GM23338 (cell line): Measurements from ENCODE around the gene NAPA. TPM values are rescaled to one million over a fixed set of nuclear protein-coding genes. Genes with fewer than 3 reads are reported as not detected.

Experiments used
- ATAC-seq: fragments of 200-7000 bp; cut with Tn5 transposase; 3 replicates; pipeline ENCODE4 v1.9.1; 2020
- DNase-seq: peaks from one replicate; pipeline ENCODE4 v3.0.0-alpha.2; 2015; ENCODE audit warnings: low spot score
- H2AFZ ChIP-seq: fragments of 200-600 bp; sonication (generic); 2 replicates; pipeline ENCODE4 v1.8.0; 2016; ENCODE audit warnings: antibody characterized with exemption, mild to moderate bottlenecking, moderate library complexity
- H3F3A ChIP-seq: fragments of 200-600 bp; sonication (generic); replicated peaks from 2 replicates; pipeline ENCODE4 v1.8.0; 2017; ENCODE audit warnings: antibody characterized with exemption, mixed run types, low read depth
- H3K27ac ChIP-seq: fragments of 200-600 bp; sonication (generic); 2 replicates; pipeline ENCODE4 v1.6.1; 2016; ENCODE audit warnings: low read depth
- H3K27me3 ChIP-seq: fragments of 200-600 bp; sonication (generic); 2 replicates; pipeline ENCODE4 v1.8.0; 2016; ENCODE audit warnings: mild to moderate bottlenecking, mixed run types, moderate library complexity; ENCODE audit not compliant: insufficient read depth
- H3K36me3 ChIP-seq: fragments of 200-600 bp; sonication (generic); 2 replicates; pipeline ENCODE4 v1.8.0; 2016; ENCODE audit warnings: mild to moderate bottlenecking; ENCODE audit not compliant: insufficient read depth
- H3K4me1 ChIP-seq: fragments of 200-600 bp; sonication (generic); 2 replicates; pipeline ENCODE4 v1.8.0; 2016; ENCODE audit warnings: mild to moderate bottlenecking, moderate library complexity; ENCODE audit not compliant: insufficient read depth
- H3K4me2 ChIP-seq: fragments of 200-600 bp; sonication (generic); 2 replicates; pipeline ENCODE4 v1.7.1; 2017; ENCODE audit warnings: mixed run types
- H3K4me3 ChIP-seq: fragments of 200-600 bp; sonication (generic); 2 replicates; pipeline ENCODE4 v1.6.1; 2016; ENCODE audit warnings: mixed run types
- H3K79me2 ChIP-seq: fragments of 200-600 bp; sonication (generic); replicated peaks from 2 replicates; pipeline ENCODE4 v1.8.0; 2017; ENCODE audit warnings: mild to moderate bottlenecking; ENCODE audit not compliant: insufficient read depth
- H3K9me2 ChIP-seq: fragments of 200-600 bp; sonication (generic); 2 replicates; pipeline ENCODE4 v1.8.0; 2017; ENCODE audit not compliant: insufficient read depth
- H4K20me1 ChIP-seq: fragments of 200-600 bp; sonication (generic); replicated peaks from 2 replicates; pipeline ENCODE4 v1.8.0; 2017; ENCODE audit warnings: mild to moderate bottlenecking; ENCODE audit not compliant: insufficient read depth
- H3K27ac Mint-ChIP-seq: 2 replicates; pipeline ENCODE4 v1.8.0; 2020; ENCODE audit warnings: inconsistent platforms, mild to moderate bottlenecking, moderate library complexity, mixed read lengths
- H3K27me3 Mint-ChIP-seq: 3 replicates; pipeline ENCODE4 v1.8.0; 2022; ENCODE audit warnings: low read depth, mild to moderate bottlenecking, moderate library complexity, mixed read lengths, inconsistent platforms; ENCODE audit not compliant: insufficient read depth, poor library complexity
- H3K36me3 Mint-ChIP-seq: 3 replicates; pipeline ENCODE4 v1.8.0; 2021; ENCODE audit warnings: low read depth, mild to moderate bottlenecking, inconsistent platforms, moderate library complexity, mixed read lengths
- H3K4me1 Mint-ChIP-seq: 3 replicates; pipeline ENCODE4 v1.8.0; 2020; ENCODE audit warnings: mild to moderate bottlenecking, inconsistent platforms, mixed read lengths
- H3K4me3 Mint-ChIP-seq: 3 replicates; pipeline ENCODE4 v1.8.0; 2021; ENCODE audit warnings: moderate library complexity, mild to moderate bottlenecking, inconsistent platforms, mixed read lengths
- H3K9me3 Mint-ChIP-seq: 3 replicates; pipeline ENCODE4 v1.8.0; 2020; ENCODE audit warnings: moderate library complexity, mild to moderate bottlenecking, inconsistent platforms, mixed read lengths
- CREB1 ChIP-seq: fragments of 250-450 bp; sonication (Bioruptor Pico); IDR thresholded peaks from 2 replicates; pipeline ENCODE4 v1.5.0; 2020; ENCODE audit warnings: low read depth, mild to moderate bottlenecking, moderate library complexity
- EZH2 ChIP-seq: fragments of 200-600 bp; sonication (generic); IDR thresholded peaks from one replicate; pipeline ENCODE4 v1.8.0; 2017; ENCODE audit warnings: antibody characterized with exemption, mild to moderate bottlenecking, low read depth; ENCODE audit not compliant: unreplicated experiment
- EZH2phosphoT487 ChIP-seq: fragments of 200-600 bp; sonication (generic); IDR thresholded peaks from one replicate; pipeline ENCODE4 v1.8.1; 2018; ENCODE audit warnings: antibody characterized with exemption; ENCODE audit not compliant: unreplicated experiment
- JUNB ChIP-seq: IDR thresholded peaks from one replicate; pipeline ENCODE4 v1.6.1; 2016; ENCODE audit warnings: antibody characterized with exemption; ENCODE audit not compliant: unreplicated experiment
- NANOG ChIP-seq: IDR thresholded peaks from 2 replicates; pipeline ENCODE4 v1.6.1; 2016; ENCODE audit warnings: antibody characterized with exemption, borderline replicate concordance
- POLR2AphosphoS5 ChIP-seq: IDR thresholded peaks from 2 replicates; pipeline ENCODE4 v1.6.1; 2016; ENCODE audit warnings: antibody characterized with exemption, low read depth
- STAT1 ChIP-seq: IDR thresholded peaks from one replicate; pipeline ENCODE4 v1.6.1; 2016; ENCODE audit warnings: antibody characterized with exemption; ENCODE audit not compliant: unreplicated experiment
- ZNF114 ChIP-seq: fragments of 250-450 bp; sonication (Bioruptor Pico); IDR thresholded peaks from 2 replicates; pipeline ENCODE4 v1.5.0; 2020; ENCODE audit warnings: mild to moderate bottlenecking, moderate library complexity
- ZNF331 ChIP-seq: fragments of 250-450 bp; sonication (Bioruptor Pico); IDR thresholded peaks from 2 replicates; pipeline ENCODE4 v1.5.0; 2020; ENCODE audit warnings: low read depth, mild to moderate bottlenecking, moderate library complexity
- polyA plus RNA-seq: library from polyadenylated mRNA; unstranded; fragments of >200 nt; fragmentation: Nextera tagmentation; extraction: Ambion mirVana; gene quantifications from 2 replicates; pipeline ENCODE4 v1.2.1, GENCODE V29; 2016
- total RNA-seq: library from RNA; depleted of rRNA; stranded (reverse); fragments of >200 nt; shearing (Covaris generic); gene quantifications from 2 replicates; pipeline ENCODE4 v1.2.3, GENCODE V29; 2014
- TF ChIP-seq, protein P1 (sequence below), 2 experiments: fragments of 200-600 bp in 1 of 2; sonication (generic) in 1 of 2; conservative IDR thresholded peaks; 2 replicates each; pipeline versions ENCODE4 v1.5.1 to v1.6.1; 2016 to 2017; ENCODE audit warnings: antibody characterized with exemption in 2 of 2, low read depth in 2 of 2, mild to moderate bottlenecking in 2 of 2, moderate library complexity in 1 of 2
- TF ChIP-seq, protein P2 (sequence below): IDR thresholded peaks from 2 replicates; pipeline ENCODE4 v1.6.1; 2016; ENCODE audit warnings: antibody characterized with exemption
- TF ChIP-seq, protein P3 (sequence below): fragments of 250-450 bp; sonication (Bioruptor Pico); IDR thresholded peaks from 2 replicates; pipeline ENCODE4 v1.5.0; 2020; ENCODE audit warnings: mild to moderate bottlenecking, moderate library complexity
- TF ChIP-seq, protein P4 (sequence below): IDR thresholded peaks from one replicate; pipeline ENCODE4 v1.6.1; 2018; ENCODE audit warnings: antibody characterized with exemption; ENCODE audit not compliant: unreplicated experiment

Gene NAPA
- total and polyA plus RNA-seq, 2 experiments from 2014 or later: 52.0 to 72.1 TPM

DNA sequence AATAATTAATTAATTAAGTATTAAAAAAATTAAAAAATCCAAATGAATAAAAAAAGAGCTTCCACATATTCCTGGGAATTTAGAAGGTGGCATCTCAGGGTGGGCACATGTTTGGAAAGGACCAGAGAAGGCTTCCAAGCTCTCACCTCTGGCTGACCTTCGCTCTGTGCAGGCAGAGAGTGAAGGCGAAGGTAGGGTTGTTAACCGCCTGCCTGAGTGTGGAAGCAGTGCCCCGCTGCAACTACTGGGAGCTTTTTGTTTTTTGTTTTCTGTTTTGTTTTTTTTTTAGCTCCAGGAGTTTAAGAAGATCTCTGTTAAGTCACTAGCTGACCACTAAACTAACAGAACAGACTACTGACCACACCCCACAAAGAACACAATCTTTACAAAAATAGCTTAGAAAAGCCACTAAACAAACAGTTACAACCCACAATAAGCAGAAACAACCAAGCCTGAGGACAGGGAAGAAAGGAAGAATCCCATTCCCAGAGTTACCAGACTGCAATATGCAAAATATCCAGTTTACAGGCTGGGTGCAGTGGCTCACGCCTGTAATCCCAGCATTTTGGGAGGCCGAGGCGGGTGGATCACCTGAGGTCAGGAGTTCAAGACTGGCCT, 46.7 kb upstream of the NAPA start:
- no peaks in the 10 kb centered on the region for H3K9me2 ChIP-seq
- no peaks in the 10 kb centered on the region for H3K36me3 ChIP-seq
- DNase-seq: no peak
- Mint-ChIP-seq H3K9me3 (no peaks in the 10 kb centered on the region), H3K4me1 (peaks cover 8% of the 10 kb centered on the region; the same call in 2 of the 3 replicates), H3K27me3 (peaks cover 6% of the 10 kb centered on the region), H3K27ac (no peak overlapping the region), H3K4me3 (no peak overlapping the region), H3K36me3 (no peaks in the 10 kb centered on the region)
- no peaks in the 10 kb centered on the region for H3K79me2 ChIP-seq
- no peak overlapping the region for H3K4me2 ChIP-seq
- no peaks in the 10 kb centered on the region for H3K27me3 ChIP-seq
- peak overlapping the region; percentile 72 for H2AFZ ChIP-seq
- TF ChIP-seq, protein P1, sequence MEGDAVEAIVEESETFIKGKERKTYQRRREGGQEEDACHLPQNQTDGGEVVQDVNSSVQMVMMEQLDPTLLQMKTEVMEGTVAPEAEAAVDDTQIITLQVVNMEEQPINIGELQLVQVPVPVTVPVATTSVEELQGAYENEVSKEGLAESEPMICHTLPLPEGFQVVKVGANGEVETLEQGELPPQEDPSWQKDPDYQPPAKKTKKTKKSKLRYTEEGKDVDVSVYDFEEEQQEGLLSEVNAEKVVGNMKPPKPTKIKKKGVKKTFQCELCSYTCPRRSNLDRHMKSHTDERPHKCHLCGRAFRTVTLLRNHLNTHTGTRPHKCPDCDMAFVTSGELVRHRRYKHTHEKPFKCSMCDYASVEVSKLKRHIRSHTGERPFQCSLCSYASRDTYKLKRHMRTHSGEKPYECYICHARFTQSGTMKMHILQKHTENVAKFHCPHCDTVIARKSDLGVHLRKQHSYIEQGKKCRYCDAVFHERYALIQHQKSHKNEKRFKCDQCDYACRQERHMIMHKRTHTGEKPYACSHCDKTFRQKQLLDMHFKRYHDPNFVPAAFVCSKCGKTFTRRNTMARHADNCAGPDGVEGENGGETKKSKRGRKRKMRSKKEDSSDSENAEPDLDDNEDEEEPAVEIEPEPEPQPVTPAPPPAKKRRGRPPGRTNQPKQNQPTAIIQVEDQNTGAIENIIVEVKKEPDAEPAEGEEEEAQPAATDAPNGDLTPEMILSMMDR (conservative IDR thresholded peaks at IDR 0.05; ENCODE audit: low read depth in 2 of 2): no peak
- TF ChIP-seq NANOG: no peak
- TF ChIP-seq, protein P2, sequence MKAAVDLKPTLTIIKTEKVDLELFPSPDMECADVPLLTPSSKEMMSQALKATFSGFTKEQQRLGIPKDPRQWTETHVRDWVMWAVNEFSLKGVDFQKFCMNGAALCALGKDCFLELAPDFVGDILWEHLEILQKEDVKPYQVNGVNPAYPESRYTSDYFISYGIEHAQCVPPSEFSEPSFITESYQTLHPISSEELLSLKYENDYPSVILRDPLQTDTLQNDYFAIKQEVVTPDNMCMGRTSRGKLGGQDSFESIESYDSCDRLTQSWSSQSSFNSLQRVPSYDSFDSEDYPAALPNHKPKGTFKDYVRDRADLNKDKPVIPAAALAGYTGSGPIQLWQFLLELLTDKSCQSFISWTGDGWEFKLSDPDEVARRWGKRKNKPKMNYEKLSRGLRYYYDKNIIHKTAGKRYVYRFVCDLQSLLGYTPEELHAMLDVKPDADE: no peak
- no peak for TF ChIP-seq CREB1 (CRISPR knock-in tag)
- TF ChIP-seq, protein P3, sequence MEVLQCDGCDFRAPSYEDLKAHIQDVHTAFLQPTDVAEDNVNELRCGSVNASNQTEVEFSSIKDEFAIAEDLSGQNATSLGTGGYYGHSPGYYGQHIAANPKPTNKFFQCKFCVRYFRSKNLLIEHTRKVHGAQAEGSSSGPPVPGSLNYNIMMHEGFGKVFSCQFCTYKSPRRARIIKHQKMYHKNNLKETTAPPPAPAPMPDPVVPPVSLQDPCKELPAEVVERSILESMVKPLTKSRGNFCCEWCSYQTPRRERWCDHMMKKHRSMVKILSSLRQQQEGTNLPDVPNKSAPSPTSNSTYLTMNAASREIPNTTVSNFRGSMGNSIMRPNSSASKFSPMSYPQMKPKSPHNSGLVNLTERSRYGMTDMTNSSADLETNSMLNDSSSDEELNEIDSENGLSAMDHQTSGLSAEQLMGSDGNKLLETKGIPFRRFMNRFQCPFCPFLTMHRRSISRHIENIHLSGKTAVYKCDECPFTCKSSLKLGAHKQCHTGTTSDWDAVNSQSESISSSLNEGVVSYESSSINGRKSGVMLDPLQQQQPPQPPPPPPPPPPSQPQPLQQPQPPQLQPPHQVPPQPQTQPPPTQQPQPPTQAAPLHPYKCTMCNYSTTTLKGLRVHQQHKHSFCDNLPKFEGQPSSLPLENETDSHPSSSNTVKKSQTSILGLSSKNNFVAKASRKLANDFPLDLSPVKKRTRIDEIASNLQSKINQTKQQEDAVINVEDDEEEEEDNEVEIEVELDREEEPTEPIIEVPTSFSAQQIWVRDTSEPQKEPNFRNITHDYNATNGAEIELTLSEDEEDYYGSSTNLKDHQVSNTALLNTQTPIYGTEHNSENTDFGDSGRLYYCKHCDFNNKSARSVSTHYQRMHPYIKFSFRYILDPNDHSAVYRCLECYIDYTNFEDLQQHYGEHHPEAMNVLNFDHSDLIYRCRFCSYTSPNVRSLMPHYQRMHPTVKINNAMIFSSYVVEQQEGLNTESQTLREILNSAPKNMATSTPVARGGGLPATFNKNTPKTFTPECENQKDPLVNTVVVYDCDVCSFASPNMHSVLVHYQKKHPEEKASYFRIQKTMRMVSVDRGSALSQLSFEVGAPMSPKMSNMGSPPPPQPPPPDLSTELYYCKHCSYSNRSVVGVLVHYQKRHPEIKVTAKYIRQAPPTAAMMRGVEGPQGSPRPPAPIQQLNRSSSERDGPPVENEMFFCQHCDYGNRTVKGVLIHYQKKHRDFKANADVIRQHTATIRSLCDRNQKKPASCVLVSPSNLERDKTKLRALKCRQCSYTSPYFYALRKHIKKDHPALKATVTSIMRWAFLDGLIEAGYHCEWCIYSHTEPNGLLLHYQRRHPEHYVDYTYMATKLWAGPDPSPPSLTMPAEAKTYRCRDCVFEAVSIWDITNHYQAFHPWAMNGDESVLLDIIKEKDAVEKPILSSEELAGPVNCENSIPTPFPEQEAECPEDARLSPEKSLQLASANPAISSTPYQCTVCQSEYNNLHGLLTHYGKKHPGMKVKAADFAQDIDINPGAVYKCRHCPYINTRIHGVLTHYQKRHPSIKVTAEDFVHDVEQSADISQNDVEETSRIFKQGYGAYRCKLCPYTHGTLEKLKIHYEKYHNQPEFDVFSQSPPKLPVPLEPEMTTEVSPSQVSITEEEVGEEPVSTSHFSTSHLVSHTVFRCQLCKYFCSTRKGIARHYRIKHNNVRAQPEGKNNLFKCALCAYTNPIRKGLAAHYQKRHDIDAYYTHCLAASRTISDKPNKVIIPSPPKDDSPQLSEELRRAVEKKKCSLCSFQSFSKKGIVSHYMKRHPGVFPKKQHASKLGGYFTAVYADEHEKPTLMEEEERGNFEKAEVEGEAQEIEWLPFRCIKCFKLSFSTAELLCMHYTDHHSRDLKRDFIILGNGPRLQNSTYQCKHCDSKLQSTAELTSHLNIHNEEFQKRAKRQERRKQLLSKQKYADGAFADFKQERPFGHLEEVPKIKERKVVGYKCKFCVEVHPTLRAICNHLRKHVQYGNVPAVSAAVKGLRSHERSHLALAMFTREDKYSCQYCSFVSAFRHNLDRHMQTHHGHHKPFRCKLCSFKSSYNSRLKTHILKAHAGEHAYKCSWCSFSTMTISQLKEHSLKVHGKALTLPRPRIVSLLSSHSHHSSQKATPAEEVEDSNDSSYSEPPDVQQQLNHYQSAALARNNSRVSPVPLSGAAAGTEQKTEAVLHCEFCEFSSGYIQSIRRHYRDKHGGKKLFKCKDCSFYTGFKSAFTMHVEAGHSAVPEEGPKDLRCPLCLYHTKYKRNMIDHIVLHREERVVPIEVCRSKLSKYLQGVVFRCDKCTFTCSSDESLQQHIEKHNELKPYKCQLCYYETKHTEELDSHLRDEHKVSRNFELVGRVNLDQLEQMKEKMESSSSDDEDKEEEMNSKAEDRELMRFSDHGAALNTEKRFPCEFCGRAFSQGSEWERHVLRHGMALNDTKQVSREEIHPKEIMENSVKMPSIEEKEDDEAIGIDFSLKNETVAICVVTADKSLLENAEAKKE (CRISPR knock-in tag): no peak
- no peak for TF ChIP-seq POLR2AphosphoS5
- TF ChIP-seq, protein P4, sequence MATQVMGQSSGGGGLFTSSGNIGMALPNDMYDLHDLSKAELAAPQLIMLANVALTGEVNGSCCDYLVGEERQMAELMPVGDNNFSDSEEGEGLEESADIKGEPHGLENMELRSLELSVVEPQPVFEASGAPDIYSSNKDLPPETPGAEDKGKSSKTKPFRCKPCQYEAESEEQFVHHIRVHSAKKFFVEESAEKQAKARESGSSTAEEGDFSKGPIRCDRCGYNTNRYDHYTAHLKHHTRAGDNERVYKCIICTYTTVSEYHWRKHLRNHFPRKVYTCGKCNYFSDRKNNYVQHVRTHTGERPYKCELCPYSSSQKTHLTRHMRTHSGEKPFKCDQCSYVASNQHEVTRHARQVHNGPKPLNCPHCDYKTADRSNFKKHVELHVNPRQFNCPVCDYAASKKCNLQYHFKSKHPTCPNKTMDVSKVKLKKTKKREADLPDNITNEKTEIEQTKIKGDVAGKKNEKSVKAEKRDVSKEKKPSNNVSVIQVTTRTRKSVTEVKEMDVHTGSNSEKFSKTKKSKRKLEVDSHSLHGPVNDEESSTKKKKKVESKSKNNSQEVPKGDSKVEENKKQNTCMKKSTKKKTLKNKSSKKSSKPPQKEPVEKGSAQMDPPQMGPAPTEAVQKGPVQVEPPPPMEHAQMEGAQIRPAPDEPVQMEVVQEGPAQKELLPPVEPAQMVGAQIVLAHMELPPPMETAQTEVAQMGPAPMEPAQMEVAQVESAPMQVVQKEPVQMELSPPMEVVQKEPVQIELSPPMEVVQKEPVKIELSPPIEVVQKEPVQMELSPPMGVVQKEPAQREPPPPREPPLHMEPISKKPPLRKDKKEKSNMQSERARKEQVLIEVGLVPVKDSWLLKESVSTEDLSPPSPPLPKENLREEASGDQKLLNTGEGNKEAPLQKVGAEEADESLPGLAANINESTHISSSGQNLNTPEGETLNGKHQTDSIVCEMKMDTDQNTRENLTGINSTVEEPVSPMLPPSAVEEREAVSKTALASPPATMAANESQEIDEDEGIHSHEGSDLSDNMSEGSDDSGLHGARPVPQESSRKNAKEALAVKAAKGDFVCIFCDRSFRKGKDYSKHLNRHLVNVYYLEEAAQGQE: no peak
- no peak for TF ChIP-seq STAT1
- no peak for TF ChIP-seq ZNF114 (CRISPR knock-in tag)
- TF ChIP-seq EZH2: no peak
- no peak for TF ChIP-seq JUNB
- TF ChIP-seq EZH2phosphoT487: no peak
- no peak for TF ChIP-seq ZNF331
- no peak overlapping the region for H3K4me3 ChIP-seq
- no peaks in the 10 kb centered on the region for H3F3A ChIP-seq
- no peaks in the 10 kb centered on the region for H4K20me1 ChIP-seq
- peaks cover 14% of the 10 kb centered on the region for H3K4me1 ChIP-seq
- no peak overlapping the region for H3K27ac ChIP-seq
- ATAC-seq: peak; percentile 50; the same call in 2 of the 3 replicates
